Bronchial epithelial cell (primary cell): ENCODE results near the gene PTPRE. TPM values are rescaled to one million over a fixed set of nuclear protein-coding genes. Genes with fewer than 3 reads are reported as not detected.
A peak's percentile ranks its signal among the peaks of the same experiment; 100 is the strongest.

Experiments
- DNase-seq: peaks from one replicate; pipeline ENCODE4 v3.0.0-alpha.2; 2010; ENCODE audit warnings: low read depth
- FAIRE-seq: peaks from 2 replicates; lab custom pipeline; 2011; peaks lifted over from hg19 to GRCh38; lab: Jason Lieb, UNC
- H3K27me3 ChIP-seq: 2 replicates; pipeline ENCODE4 v1.5.1; 2011; ENCODE audit warnings: low read length; ENCODE audit not compliant: control insufficient read depth, insufficient read depth
- H3K36me3 ChIP-seq: 2 replicates; pipeline ENCODE4 v1.5.1; 2011; ENCODE audit warnings: low read length; ENCODE audit not compliant: control insufficient read depth, insufficient read depth
- H3K4me3 ChIP-seq: 2 replicates; pipeline ENCODE4 v1.5.1; 2011; ENCODE audit warnings: mild to moderate bottlenecking, low read depth, low read length, control low read depth
- CTCF ChIP-seq: IDR thresholded peaks from 2 replicates; pipeline ENCODE4 v1.5.1; 2011; ENCODE audit warnings: mild to moderate bottlenecking, moderate library complexity, low read length, control low read depth, inconsistent platforms; ENCODE audit not compliant: insufficient read depth, severe bottlenecking
- total RNA-seq: library from RNA; depleted of rRNA; stranded (reverse); fragments of >200 nt; gene quantifications from 2 replicates; pipeline ENCODE4 v1.2.1, GENCODE V29; 2014

The PTPRE gene
- total RNA-seq, 1 donor from 2014 or later, result 7.9 TPM

- Histone ChIP-seq H3K4me3 (no peak overlapping the region), H3K36me3 (no peaks in the 10 kb centered on the region), H3K27me3 (no peaks in the 10 kb centered on the region)
- TF ChIP-seq CTCF, result no peak
- FAIRE-seq (no peak), DNase-seq (peak; percentile 97)
These were observed 84.1 kb downstream of the PTPRE start for GRCh38 chr10:127990846-127991542.

- H3K27me3 ChIP-seq, result no peaks in the 10 kb centered on the region
- peak; percentile 24 for DNase-seq
- TF ChIP-seq CTCF, result no peak
- H3K36me3 ChIP-seq, result no peaks in the 10 kb centered on the region
- H3K4me3 ChIP-seq, result no peak overlapping the region
- no peak for FAIRE-seq
These were observed 84.8 kb downstream of the PTPRE start for GRCh38 chr10:127991543-127992255.

- no peak for FAIRE-seq
These were observed 85.5 kb downstream of the PTPRE start for GRCh38 chr10:127992376-127992775.

GRCh38 chr10:127993056-127993690 lies 86.3 kb downstream of the PTPRE start:
- H3K4me3 ChIP-seq, result no peak overlapping the region
- H3K27me3 ChIP-seq, result no peaks in the 10 kb centered on the region
- DNase-seq (no peak), FAIRE-seq (no peak)
- no peak for TF ChIP-seq CTCF
- no peaks in the 10 kb centered on the region for H3K36me3 ChIP-seq

More at GRCh38 chr10:127992376-127992775, 85.5 kb downstream of the PTPRE start:
- no peak overlapping the region for H3K4me3 ChIP-seq
- no peaks in the 10 kb centered on the region for H3K27me3 ChIP-seq
- no peak for TF ChIP-seq CTCF
- no peak for DNase-seq
- no peaks in the 10 kb centered on the region for H3K36me3 ChIP-seq

GRCh38 chr10:127995939-127996338 lies 89.0 kb downstream of the PTPRE start:
- no peak for FAIRE-seq
- no peak for TF ChIP-seq CTCF
- H3K4me3 ChIP-seq, result no peak overlapping the region
- no peaks in the 10 kb centered on the region for H3K36me3 ChIP-seq
- DNase-seq, result no peak
- no peaks in the 10 kb centered on the region for H3K27me3 ChIP-seq
